ENCODE data around the gene TCAIM. TPM values are rescaled to one million over a fixed set of nuclear protein-coding genes. Genes with fewer than 3 reads are reported as not detected.

Gene TCAIM
- polyA plus RNA-seq, 1 donor from 2014 or later: 38.1 TPM

DNA sequence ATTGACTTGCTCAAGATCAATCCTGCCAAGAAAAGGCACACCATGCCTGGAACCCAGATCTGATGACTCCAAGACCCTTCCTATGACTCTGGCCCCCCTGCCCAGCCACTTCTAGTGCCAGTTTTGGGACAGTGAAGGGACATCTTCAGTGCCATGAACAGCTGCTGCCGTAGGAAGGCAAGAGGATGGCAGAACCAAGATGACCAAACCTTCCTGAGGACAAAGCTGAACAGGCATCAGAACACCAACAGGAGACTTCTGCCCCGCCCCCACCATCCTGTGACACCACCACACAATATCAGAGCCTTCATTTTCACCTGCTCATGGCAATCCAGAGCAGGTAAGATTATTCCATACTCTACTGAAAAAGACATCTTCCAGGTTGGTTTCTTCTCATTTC is 105.9 kb downstream of the TCAIM start:
- Histone ChIP-seq H3K9me2 (ENCODE audit: insufficient read depth, low read length) (no peaks in the 10 kb centered on the region), H3F3A (ENCODE audit: insufficient read depth, low read length, poor library complexity, severe bottlenecking) (no peaks in the 10 kb centered on the region), H3K27me3 (ENCODE audit: insufficient read depth, low read depth, low read length) (no peaks in the 10 kb centered on the region), H4K20me1 (ENCODE audit: insufficient read depth) (no peaks in the 10 kb centered on the region), H3K79me2 (replicated peaks; ENCODE audit: insufficient read depth, low read length) (no peaks in the 10 kb centered on the region), H3K9me3 (ENCODE audit: low read length) (peaks cover 3% of the 10 kb centered on the region), H3K4me2 (ENCODE audit: low read length) (no peak overlapping the region), H3K27ac (ENCODE audit: low read length) (no peak overlapping the region), H2AFZ (ENCODE audit: low read depth, low read length) (no peak overlapping the region), H3K36me3 (ENCODE audit: insufficient read depth, low read length) (peaks cover 17% of the 10 kb centered on the region), H3K9ac (ENCODE audit: low read length) (no peak overlapping the region), H3K4me3 (ENCODE audit: low read length) (no peak overlapping the region)
- TF ChIP-seq EZH2 (IDR thresholded peaks at IDR 0.05; ENCODE audit: borderline replicate concordance, insufficient read depth, low read length, poor library complexity, severe bottlenecking) (no peak), EP300 (conservative IDR thresholded peaks at IDR 0.05; ENCODE audit: poor library complexity, severe bottlenecking) (no peak), RAD21 (conservative IDR thresholded peaks at IDR 0.05) (no peak), TAF1 (IDR thresholded peaks at IDR 0.05; ENCODE audit: low read depth) (no peak), MXI1 (conservative IDR thresholded peaks at IDR 0.05; ENCODE audit: poor library complexity, severe bottlenecking) (no peak), POLR2AphosphoS5 (IDR thresholded peaks at IDR 0.05) (no peak), SMC3 (conservative IDR thresholded peaks at IDR 0.05; ENCODE audit: poor library complexity) (no peak)
- TF ChIP-seq, protein P1, sequence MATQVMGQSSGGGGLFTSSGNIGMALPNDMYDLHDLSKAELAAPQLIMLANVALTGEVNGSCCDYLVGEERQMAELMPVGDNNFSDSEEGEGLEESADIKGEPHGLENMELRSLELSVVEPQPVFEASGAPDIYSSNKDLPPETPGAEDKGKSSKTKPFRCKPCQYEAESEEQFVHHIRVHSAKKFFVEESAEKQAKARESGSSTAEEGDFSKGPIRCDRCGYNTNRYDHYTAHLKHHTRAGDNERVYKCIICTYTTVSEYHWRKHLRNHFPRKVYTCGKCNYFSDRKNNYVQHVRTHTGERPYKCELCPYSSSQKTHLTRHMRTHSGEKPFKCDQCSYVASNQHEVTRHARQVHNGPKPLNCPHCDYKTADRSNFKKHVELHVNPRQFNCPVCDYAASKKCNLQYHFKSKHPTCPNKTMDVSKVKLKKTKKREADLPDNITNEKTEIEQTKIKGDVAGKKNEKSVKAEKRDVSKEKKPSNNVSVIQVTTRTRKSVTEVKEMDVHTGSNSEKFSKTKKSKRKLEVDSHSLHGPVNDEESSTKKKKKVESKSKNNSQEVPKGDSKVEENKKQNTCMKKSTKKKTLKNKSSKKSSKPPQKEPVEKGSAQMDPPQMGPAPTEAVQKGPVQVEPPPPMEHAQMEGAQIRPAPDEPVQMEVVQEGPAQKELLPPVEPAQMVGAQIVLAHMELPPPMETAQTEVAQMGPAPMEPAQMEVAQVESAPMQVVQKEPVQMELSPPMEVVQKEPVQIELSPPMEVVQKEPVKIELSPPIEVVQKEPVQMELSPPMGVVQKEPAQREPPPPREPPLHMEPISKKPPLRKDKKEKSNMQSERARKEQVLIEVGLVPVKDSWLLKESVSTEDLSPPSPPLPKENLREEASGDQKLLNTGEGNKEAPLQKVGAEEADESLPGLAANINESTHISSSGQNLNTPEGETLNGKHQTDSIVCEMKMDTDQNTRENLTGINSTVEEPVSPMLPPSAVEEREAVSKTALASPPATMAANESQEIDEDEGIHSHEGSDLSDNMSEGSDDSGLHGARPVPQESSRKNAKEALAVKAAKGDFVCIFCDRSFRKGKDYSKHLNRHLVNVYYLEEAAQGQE (IDR thresholded peaks at IDR 0.05; ENCODE audit: borderline replicate concordance): no peak
- TF ChIP-seq, protein P2, sequence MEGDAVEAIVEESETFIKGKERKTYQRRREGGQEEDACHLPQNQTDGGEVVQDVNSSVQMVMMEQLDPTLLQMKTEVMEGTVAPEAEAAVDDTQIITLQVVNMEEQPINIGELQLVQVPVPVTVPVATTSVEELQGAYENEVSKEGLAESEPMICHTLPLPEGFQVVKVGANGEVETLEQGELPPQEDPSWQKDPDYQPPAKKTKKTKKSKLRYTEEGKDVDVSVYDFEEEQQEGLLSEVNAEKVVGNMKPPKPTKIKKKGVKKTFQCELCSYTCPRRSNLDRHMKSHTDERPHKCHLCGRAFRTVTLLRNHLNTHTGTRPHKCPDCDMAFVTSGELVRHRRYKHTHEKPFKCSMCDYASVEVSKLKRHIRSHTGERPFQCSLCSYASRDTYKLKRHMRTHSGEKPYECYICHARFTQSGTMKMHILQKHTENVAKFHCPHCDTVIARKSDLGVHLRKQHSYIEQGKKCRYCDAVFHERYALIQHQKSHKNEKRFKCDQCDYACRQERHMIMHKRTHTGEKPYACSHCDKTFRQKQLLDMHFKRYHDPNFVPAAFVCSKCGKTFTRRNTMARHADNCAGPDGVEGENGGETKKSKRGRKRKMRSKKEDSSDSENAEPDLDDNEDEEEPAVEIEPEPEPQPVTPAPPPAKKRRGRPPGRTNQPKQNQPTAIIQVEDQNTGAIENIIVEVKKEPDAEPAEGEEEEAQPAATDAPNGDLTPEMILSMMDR (IDR thresholded peaks at IDR 0.05; ENCODE audit: poor library complexity, severe bottlenecking): no peak

DNA sequence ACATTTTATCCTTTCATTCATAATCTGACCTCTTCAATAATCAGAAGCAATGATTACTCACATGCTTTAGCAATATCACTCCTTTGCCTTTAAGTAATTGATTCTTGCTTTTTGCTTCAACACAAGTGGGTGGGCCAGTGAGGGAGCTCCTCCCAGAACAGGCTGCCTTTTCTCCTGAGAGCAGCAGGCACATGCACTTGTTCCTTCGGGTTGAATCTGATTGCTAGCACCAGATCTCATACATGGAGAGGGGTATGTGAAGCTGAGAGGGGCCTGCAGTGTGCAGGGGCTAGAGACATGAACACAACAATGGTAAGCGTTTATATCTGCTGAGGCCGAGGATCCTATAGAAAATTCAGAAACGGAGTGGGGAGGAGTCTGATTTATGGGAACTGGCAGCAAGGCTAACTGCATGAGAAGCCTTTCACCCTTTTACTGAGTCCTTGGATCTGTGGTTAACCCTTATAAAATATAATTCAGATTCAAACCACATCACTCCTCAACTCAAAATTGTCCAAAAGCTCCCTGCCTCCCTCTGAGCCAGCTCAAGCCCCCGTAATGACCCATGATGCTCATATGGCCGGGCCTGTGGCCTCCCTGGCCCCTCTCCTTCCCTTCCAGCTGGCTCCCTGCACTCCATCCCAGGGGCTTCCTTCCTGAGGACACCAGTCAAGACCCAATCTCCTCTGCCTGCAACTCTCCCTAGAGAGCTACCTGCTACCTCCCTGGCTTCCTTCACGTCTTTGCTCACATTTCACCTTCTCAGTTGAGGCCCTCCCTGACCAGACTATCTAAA is 106.5 kb downstream of the TCAIM start:
- no peaks in the 10 kb centered on the region for H3K9me2 ChIP-seq (ENCODE audit: insufficient read depth, low read length)
- H3K27me3 ChIP-seq (ENCODE audit: insufficient read depth, low read depth, low read length): no peaks in the 10 kb centered on the region
- H3K4me3 ChIP-seq (ENCODE audit: low read length): no peak overlapping the region
- H4K20me1 ChIP-seq (ENCODE audit: insufficient read depth): no peaks in the 10 kb centered on the region
- peaks cover 19% of the 10 kb centered on the region for H3K36me3 ChIP-seq (ENCODE audit: insufficient read depth, low read length)
- no peak overlapping the region for H2AFZ ChIP-seq (ENCODE audit: low read depth, low read length)
- TF ChIP-seq MXI1 (conservative IDR thresholded peaks at IDR 0.05; ENCODE audit: poor library complexity, severe bottlenecking) (no peak), RAD21 (conservative IDR thresholded peaks at IDR 0.05) (no peak), EZH2 (IDR thresholded peaks at IDR 0.05; ENCODE audit: borderline replicate concordance, insufficient read depth, low read length, poor library complexity, severe bottlenecking) (no peak), EP300 (conservative IDR thresholded peaks at IDR 0.05; ENCODE audit: poor library complexity, severe bottlenecking) (no peak), TAF1 (IDR thresholded peaks at IDR 0.05; ENCODE audit: low read depth) (no peak), SMC3 (conservative IDR thresholded peaks at IDR 0.05; ENCODE audit: poor library complexity) (no peak), POLR2AphosphoS5 (IDR thresholded peaks at IDR 0.05) (no peak)
- TF ChIP-seq, protein P2 (IDR thresholded peaks at IDR 0.05; ENCODE audit: poor library complexity, severe bottlenecking): no peak
- TF ChIP-seq, protein P1 (IDR thresholded peaks at IDR 0.05; ENCODE audit: borderline replicate concordance): no peak
- no peak overlapping the region for H3K9ac ChIP-seq (ENCODE audit: low read length)
- peaks cover 3% of the 10 kb centered on the region for H3K9me3 ChIP-seq (ENCODE audit: low read length)
- no peak overlapping the region for H3K4me2 ChIP-seq (ENCODE audit: low read length)
- no peaks in the 10 kb centered on the region for H3K79me2 ChIP-seq (replicated peaks; ENCODE audit: insufficient read depth, low read length)
- H3F3A ChIP-seq (ENCODE audit: insufficient read depth, low read length, poor library complexity, severe bottlenecking): no peaks in the 10 kb centered on the region
- H3K27ac ChIP-seq (ENCODE audit: low read length): no peak overlapping the region

Measured in neural cell (in vitro differentiated cells).